ENCODE data around the gene C19orf18.
"Not testable (repeated sequence)": the region's sequence is repeated elsewhere in the genome, so short reads cannot be mapped to it uniquely, and the experiment has no call there.

Gene C19orf18

DNA sequence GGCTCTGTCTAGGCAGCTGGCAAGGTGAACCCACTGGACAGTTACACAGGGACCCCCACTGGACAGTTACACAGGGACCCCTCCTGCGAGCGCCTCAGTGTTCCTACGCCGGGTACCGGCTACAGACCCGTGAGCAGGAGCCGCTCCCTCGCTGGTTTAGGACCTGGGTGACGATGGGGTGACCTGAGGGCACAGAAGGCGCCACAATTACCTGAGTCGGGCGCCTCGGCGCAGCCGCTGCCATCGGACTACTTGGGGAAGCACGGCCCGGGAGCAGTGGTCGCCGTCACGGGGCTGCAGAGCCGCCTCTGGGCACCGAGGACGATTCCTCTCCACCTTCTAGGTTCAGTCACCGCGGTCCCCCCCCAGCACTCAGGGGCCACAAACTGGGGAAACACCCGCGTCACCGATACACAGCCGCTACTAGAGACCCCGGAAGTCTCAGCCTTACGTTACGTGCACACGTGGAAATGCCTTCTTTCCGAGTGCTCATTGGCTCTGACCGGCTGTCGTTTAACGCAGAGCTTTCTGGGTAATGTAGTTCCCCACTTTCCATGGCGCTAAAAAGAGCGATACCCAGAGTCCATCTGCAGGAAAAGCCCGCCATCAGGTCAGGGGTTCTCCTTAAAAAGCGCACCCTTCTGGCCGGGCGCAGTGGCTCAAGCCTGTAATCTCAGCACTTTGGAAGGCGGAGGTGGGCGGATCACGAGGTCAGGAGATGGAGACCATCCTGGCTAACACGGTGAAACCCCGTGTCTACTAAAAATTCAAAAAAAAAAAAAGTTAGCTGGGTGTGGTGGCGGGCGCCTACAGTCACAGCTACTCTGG, 58.0 kb downstream of the C19orf18 start, which contains the start of gene ZNF417:
ZNF417 (minus strand) TSS at position 425 of the 828 bp plus-strand sequence; CDS start at position 244, 181 bp downstream.
- H4K8ac ChIP-seq (ENCODE audit: low read depth, low read length); H3K4me1 ChIP-seq (ENCODE audit: control insufficient read depth in 2 of 2, insufficient read depth in 1 of 2, low read depth in 1 of 2, low read length in 2 of 2); H4K91ac ChIP-seq (ENCODE audit: low read depth, low read length, poor library complexity); H2BK15ac ChIP-seq (ENCODE audit: low read length); H2BK5ac ChIP-seq (ENCODE audit: low read length); H3K4ac ChIP-seq (ENCODE audit: low read length); H3K18ac ChIP-seq (ENCODE audit: low read length); H3K27me3 ChIP-seq (ENCODE audit: control insufficient read depth in 3 of 3, insufficient read depth in 3 of 3, low read depth in 1 of 3, low read length in 3 of 3); H3K14ac ChIP-seq (ENCODE audit: low read length); H2BK12ac ChIP-seq (ENCODE audit: low read length); H2BK120ac ChIP-seq (ENCODE audit: low read depth, low read length); H2AK5ac ChIP-seq (ENCODE audit: low read depth, low read length): not testable (repeated sequence)
- peak; percentile 96 for DNase-seq (ENCODE audit: low spot score)
- Histone ChIP-seq H3K9me3 (replicated peaks in 1 of 2; ENCODE audit: control insufficient read depth in 2 of 2, insufficient read depth in 1 of 2, low read depth in 1 of 2, low read length in 2 of 2) (peaks cover 2 to 34% of the 10 kb centered on the region in 2 donors), H3K23ac (ENCODE audit: low read depth, low read length, poor library complexity) (peak within 1 kb of the TSS; percentile 34), H3K27ac (replicated peaks; ENCODE audit: low read length) (peak within 1 kb of the TSS; percentile 58), H3K36me3 (replicated peaks in 1 of 2; ENCODE audit: control insufficient read depth in 2 of 2, insufficient read depth in 2 of 2, low read length in 2 of 2) (peaks cover 14 to 71% of the 10 kb centered on the region in 2 donors), H3K9ac (ENCODE audit: low read depth, low read length, poor library complexity) (peak within 1 kb of the TSS; percentile 32), H3K79me1 (ENCODE audit: low read depth, low read length) (peaks cover 12% of the 10 kb centered on the region), H3K4me3 (ENCODE audit: low read length in 2 of 2) (peak within 1 kb of the TSS; percentile 53 to 90), H2AFZ (ENCODE audit: low read length) (peak within 1 kb of the TSS; percentile 81), H3K4me2 (ENCODE audit: insufficient read depth, low read length, poor library complexity, severe bottlenecking) (peak within 1 kb of the TSS; percentile 66)
- no CpG with 5 or more reads among the region's 51 CpGs for WGBS, 2 donors (ENCODE audit: extremely low coverage in 2 of 2, insufficient read length in 2 of 2, insufficient replicate concordance in 1 of 2)

DNA sequence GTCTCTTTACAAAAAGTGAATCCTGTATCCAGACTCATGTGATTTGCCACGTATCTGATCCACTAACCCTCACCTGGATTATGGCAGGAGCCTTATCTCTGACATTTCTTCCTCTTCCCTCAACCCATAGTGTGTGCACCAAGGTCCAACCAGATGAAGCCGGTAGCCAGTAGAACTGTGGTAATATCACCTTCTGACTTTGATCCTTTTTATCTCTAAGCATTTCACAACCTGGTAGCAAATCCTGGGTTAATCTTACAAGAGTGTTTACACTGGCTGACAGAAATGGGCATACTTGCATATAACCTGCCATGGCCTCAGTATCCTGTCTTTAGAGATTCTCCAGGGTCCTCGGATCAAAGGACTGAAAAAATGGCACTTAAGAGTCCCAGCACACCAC, 59.8 kb downstream of the C19orf18 start:
- H3K4me3 ChIP-seq (ENCODE audit: low read length in 2 of 2): no peak overlapping the region
- H2BK5ac ChIP-seq (ENCODE audit: low read length): no peak overlapping the region
- H4K8ac ChIP-seq (ENCODE audit: low read depth, low read length): no peak overlapping the region
- H3K23ac ChIP-seq (ENCODE audit: low read depth, low read length, poor library complexity): no peak overlapping the region
- H3K27me3 ChIP-seq (ENCODE audit: control insufficient read depth in 3 of 3, insufficient read depth in 3 of 3, low read depth in 1 of 3, low read length in 3 of 3): no peaks in the 10 kb centered on the region
- H3K4me2 ChIP-seq (ENCODE audit: insufficient read depth, low read length, poor library complexity, severe bottlenecking): no peak overlapping the region
- no peak overlapping the region for H2BK120ac ChIP-seq (ENCODE audit: low read depth, low read length)
- no peak for DNase-seq (ENCODE audit: low spot score)
- no peak overlapping the region for H2AFZ ChIP-seq (ENCODE audit: low read length)
- peaks cover 0 to 5% of the 10 kb centered on the region in 2 donors for H3K4me1 ChIP-seq (ENCODE audit: control insufficient read depth in 2 of 2, insufficient read depth in 1 of 2, low read depth in 1 of 2, low read length in 2 of 2)
- H2BK12ac ChIP-seq (ENCODE audit: low read length): no peak overlapping the region
- H3K79me1 ChIP-seq (ENCODE audit: low read depth, low read length): peaks cover 10% of the 10 kb centered on the region
- H2BK15ac ChIP-seq (ENCODE audit: low read length): no peak overlapping the region
- H3K18ac ChIP-seq (ENCODE audit: low read length): no peak overlapping the region
- no peak overlapping the region for H2AK5ac ChIP-seq (ENCODE audit: low read depth, low read length)
- H3K9ac ChIP-seq (ENCODE audit: low read depth, low read length, poor library complexity): no peak overlapping the region
- no CpG with 5 or more reads among the region's 3 CpGs for WGBS, 2 donors (ENCODE audit: extremely low coverage in 2 of 2, insufficient read length in 2 of 2, insufficient replicate concordance in 1 of 2)
- no peak overlapping the region for H3K4ac ChIP-seq (ENCODE audit: low read length)
- no peak overlapping the region for H3K14ac ChIP-seq (ENCODE audit: low read length)
- peaks cover 0 to 32% of the 10 kb centered on the region in 2 donors for H3K9me3 ChIP-seq (replicated peaks in 1 of 2; ENCODE audit: control insufficient read depth in 2 of 2, insufficient read depth in 1 of 2, low read depth in 1 of 2, low read length in 2 of 2)
- peaks cover 10 to 68% of the 10 kb centered on the region in 2 donors for H3K36me3 ChIP-seq (replicated peaks in 1 of 2; ENCODE audit: control insufficient read depth in 2 of 2, insufficient read depth in 2 of 2, low read length in 2 of 2)
- H3K27ac ChIP-seq (replicated peaks; ENCODE audit: low read length): no peak overlapping the region
- no peak overlapping the region for H4K91ac ChIP-seq (ENCODE audit: low read depth, low read length, poor library complexity)
